AG08396 (cell line): ENCODE measurements around the gene UGT1A1.

Source experiments
- DNase-seq: peaks from one replicate; pipeline ENCODE4 v3.0.0; 2012; ENCODE audit warnings: low spot score, mixed read lengths

Gene UGT1A1

GRCh38 chr2:233817361-233817911 lies 57.4 kb downstream of the UGT1A1 start:
- no peak for DNase-seq

GRCh38 chr2:233817995-233818638 lies 58.0 kb downstream of the UGT1A1 start:
- DNase-seq = no peak

- no peak for DNase-seq
Measured at GRCh38 chr2:233818639-233819621, 58.9 kb downstream of the UGT1A1 start.

- no peak for DNase-seq
Measured at GRCh38 chr2:233819884-233820773, 60.1 kb downstream of the UGT1A1 start.

GRCh38 chr2:233820774-233821105 lies 60.7 kb downstream of the UGT1A1 start:
- DNase-seq = no peak

GRCh38 chr2:233821196-233821595 lies 61.1 kb downstream of the UGT1A1 start:
- no peak for DNase-seq

GRCh38 chr2:233821709-233822100 lies 61.6 kb downstream of the UGT1A1 start:
- no peak for DNase-seq

GRCh38 chr2:233822101-233822771 lies 62.2 kb downstream of the UGT1A1 start:
- no peak for DNase-seq
